Measurements from ENCODE around the gene CELSR1.
"Not testable (repeated sequence)": the region's sequence is repeated elsewhere in the genome, so short reads cannot be mapped to it uniquely, and the experiment has no call there.

GRCh38 chr22:46501265-46501664, 36.2 kb downstream of the CELSR1 start:
- TF ChIP-seq CTCF, POLR2A (IDR thresholded peaks at IDR 0.05): not testable (repeated sequence)

Measured in lower leg skin (tissue), 3 donors.